ENCODE data around the gene HDAC10. TPM values are rescaled to one million over a fixed set of nuclear protein-coding genes. Genes with fewer than 3 reads are reported as not detected.

The HDAC10 gene
- total and polyA plus RNA-seq, 10 of the 15 experiments (the other 5 are each of a cell fraction or from before 2014, with no cell fraction given) = 0.26 to 48.6 (median 5.0) TPM

DNA sequence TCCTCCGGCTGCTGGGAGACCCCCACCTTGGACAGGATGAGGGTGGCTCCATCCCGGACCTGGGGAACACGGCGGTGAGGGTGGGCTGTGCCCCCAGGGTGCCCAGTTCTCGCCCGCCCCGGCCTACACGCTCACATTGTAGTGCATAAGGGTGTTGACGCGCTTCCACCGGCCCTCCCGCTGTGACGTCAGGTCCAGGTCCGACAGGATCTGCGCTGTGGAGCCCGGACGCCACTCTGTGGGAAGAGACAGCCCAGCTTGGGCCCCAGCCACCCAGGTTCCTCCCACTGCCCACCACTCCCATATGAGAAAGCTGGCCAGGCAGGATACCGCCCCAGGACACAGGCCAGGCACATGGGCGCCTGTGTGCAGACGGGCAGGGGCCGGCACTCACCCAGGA lies 27.4 kb upstream of the HDAC10 start (continued):
- TF ChIP-seq, protein P1, sequence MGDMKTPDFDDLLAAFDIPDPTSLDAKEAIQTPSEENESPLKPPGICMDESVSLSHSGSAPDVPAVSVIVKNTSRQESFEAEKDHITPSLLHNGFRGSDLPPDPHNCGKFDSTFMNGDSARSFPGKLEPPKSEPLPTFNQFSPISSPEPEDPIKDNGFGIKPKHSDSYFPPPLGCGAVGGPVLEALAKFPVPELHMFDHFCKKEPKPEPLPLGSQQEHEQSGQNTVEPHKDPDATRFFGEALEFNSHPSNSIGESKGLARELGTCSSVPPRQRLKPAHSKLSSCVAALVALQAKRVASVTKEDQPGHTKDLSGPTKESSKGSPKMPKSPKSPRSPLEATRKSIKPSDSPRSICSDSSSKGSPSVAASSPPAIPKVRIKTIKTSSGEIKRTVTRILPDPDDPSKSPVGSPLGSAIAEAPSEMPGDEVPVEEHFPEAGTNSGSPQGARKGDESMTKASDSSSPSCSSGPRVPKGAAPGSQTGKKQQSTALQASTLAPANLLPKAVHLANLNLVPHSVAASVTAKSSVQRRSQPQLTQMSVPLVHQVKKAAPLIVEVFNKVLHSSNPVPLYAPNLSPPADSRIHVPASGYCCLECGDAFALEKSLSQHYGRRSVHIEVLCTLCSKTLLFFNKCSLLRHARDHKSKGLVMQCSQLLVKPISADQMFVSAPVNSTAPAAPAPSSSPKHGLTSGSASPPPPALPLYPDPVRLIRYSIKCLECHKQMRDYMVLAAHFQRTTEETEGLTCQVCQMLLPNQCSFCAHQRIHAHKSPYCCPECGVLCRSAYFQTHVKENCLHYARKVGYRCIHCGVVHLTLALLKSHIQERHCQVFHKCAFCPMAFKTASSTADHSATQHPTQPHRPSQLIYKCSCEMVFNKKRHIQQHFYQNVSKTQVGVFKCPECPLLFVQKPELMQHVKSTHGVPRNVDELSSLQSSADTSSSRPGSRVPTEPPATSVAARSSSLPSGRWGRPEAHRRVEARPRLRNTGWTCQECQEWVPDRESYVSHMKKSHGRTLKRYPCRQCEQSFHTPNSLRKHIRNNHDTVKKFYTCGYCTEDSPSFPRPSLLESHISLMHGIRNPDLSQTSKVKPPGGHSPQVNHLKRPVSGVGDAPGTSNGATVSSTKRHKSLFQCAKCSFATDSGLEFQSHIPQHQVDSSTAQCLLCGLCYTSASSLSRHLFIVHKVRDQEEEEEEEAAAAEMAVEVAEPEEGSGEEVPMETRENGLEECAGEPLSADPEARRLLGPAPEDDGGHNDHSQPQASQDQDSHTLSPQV (IDR thresholded peaks at IDR 0.05) = no peak

DNA sequence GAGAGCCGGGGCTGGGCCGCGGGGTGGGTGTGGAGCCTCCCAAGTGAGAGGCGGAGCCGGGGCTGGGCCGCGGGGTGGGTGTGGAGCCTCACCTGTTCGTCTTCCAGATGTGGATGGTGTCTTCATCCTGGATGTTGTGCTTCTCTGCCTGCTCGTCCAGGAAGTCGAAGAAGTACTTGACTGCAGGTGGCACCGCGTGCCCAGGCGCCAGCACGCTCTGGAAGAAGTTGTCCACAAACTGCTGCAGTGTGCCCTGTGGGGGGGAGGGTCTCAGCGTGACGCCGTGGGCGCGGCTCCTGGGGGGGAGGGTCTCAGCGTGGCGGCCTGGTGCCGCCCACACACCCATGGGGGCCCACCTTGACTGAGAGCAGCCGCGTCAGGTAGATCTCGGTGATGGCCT lies 26.7 kb upstream of the HDAC10 start:
- Histone ChIP-seq H3K9me3 (replicated peaks; ENCODE audit: control insufficient read depth, insufficient read depth, low read length) (no peaks in the 10 kb centered on the region), H3K27ac (ENCODE audit: control insufficient read depth, insufficient read depth) (no peak overlapping the region), H2AFZ (ENCODE audit: control insufficient read depth, low read depth, low read length) (no peak overlapping the region), H3K27me3 (replicated peaks in 1 of 2; ENCODE audit: control insufficient read depth in 2 of 2, insufficient read depth in 2 of 2, low read length in 1 of 2) (no peaks in the 10 kb centered on the region), H3K4me1 (ENCODE audit: control insufficient read depth, insufficient read depth, low read length) (no peaks in the 10 kb centered on the region), H3K4me2 (ENCODE audit: control insufficient read depth, insufficient read depth) (no peak overlapping the region), H3K36me3 (ENCODE audit: control insufficient read depth in 2 of 2, insufficient read depth in 2 of 2, low read length in 1 of 2) (peaks cover 0 to 42% of the 10 kb centered on the region in 2 experiments; a peak in 3 of 4 replicates), H4K20me1 (ENCODE audit: control insufficient read depth, insufficient read depth) (no peaks in the 10 kb centered on the region), H3K4me3 (no peak overlapping the region), H3K79me2 (ENCODE audit: control insufficient read depth, insufficient read depth, low read length) (no peaks in the 10 kb centered on the region), H3K9ac (ENCODE audit: control insufficient read depth, insufficient read depth, low read length) (no peak overlapping the region)
- SMC1A ChIA-PET (ENCODE audit: uncharacterized antibody, unreplicated experiment) = no interaction called here
- intact Hi-C loops (cut with micrococcal nuclease; ENCODE audit: unreplicated experiment) = no loop called here
- 90% methylated on average over 19 of the region's 25 CpGs for WGBS (ENCODE audit: insufficient coverage, insufficient replicate concordance, low lambda C conversion rate, missing lambda C conversion rate)
- FAIRE-seq (no peak), ATAC-seq (no peak), DNase-seq (ENCODE audit: low read depth, low spot score) (no peak)
- in situ Hi-C loops (cut with MboI) = loop anchor here (5.0 kb wide), 1 partner anchor 50 kb away; the partner anchor contains the start of gene DENND6B
- CTCF ChIA-PET = interaction anchor here (2.8 kb wide), 1 partner anchor 50 kb away, joined by 36 read pairs; the partner anchor contains the start of gene DENND6B
- TF ChIP-seq SMARCA5 (IDR thresholded peaks at IDR 0.05) = no peak
- TF ChIP-seq, protein P2, sequence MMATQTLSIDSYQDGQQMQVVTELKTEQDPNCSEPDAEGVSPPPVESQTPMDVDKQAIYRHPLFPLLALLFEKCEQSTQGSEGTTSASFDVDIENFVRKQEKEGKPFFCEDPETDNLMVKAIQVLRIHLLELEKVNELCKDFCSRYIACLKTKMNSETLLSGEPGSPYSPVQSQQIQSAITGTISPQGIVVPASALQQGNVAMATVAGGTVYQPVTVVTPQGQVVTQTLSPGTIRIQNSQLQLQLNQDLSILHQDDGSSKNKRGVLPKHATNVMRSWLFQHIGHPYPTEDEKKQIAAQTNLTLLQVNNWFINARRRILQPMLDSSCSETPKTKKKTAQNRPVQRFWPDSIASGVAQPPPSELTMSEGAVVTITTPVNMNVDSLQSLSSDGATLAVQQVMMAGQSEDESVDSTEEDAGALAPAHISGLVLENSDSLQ (IDR thresholded peaks at IDR 0.05) = no peak
- no peak for TF ChIP-seq PAX5 (IDR thresholded peaks at IDR 0.05; ENCODE audit: borderline replicate concordance, low read depth, low read length)
- TF ChIP-seq STAT1 (conservative IDR thresholded peaks at IDR 0.05) = no peak
- TF ChIP-seq ASH2L (IDR thresholded peaks at IDR 0.05; ENCODE audit: borderline replicate concordance, low read depth) = no peak
- no peak for TF ChIP-seq ZNF274 (IDR thresholded peaks at IDR 0.05; ENCODE audit: insufficient read depth, insufficient read length)
- TF ChIP-seq ZNF622 (IDR thresholded peaks at IDR 0.05) = no peak
- no peak for TF ChIP-seq POLR2A (IDR thresholded peaks at IDR 0.05; ENCODE audit: low read depth, low read length)
- TF ChIP-seq CREB1 (IDR thresholded peaks at IDR 0.05; ENCODE audit: low read depth) = no peak
- no peak for TF ChIP-seq RUNX3 (IDR thresholded peaks at IDR 0.05; ENCODE audit: low read length)
- TF ChIP-seq, protein P3, sequence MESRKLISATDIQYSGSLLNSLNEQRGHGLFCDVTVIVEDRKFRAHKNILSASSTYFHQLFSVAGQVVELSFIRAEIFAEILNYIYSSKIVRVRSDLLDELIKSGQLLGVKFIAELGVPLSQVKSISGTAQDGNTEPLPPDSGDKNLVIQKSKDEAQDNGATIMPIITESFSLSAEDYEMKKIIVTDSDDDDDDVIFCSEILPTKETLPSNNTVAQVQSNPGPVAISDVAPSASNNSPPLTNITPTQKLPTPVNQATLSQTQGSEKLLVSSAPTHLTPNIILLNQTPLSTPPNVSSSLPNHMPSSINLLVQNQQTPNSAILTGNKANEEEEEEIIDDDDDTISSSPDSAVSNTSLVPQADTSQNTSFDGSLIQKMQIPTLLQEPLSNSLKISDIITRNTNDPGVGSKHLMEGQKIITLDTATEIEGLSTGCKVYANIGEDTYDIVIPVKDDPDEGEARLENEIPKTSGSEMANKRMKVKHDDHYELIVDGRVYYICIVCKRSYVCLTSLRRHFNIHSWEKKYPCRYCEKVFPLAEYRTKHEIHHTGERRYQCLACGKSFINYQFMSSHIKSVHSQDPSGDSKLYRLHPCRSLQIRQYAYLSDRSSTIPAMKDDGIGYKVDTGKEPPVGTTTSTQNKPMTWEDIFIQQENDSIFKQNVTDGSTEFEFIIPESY (IDR thresholded peaks at IDR 0.05) = no peak
- RAD21 ChIA-PET (ENCODE audit: unreplicated experiment) = no interaction called here
- POLR2A ChIA-PET = no interaction called here
- BruUV-seq (replicated peaks) = no TSS peak

Data from GM12878 (cell line).